HG02870 (cell line): Measurements from ENCODE around the gene ADRA2C.
"Not testable (repeated sequence)": the region's sequence is repeated elsewhere in the genome, so short reads cannot be mapped to it uniquely, and the experiment has no call there.

Experiments
- ATAC-seq: cut with Tn5 transposase; IDR thresholded peaks from one replicate; pipeline ENCODE4 v1.9.1; 2021; ENCODE audit warnings: mild to moderate bottlenecking, moderate library complexity; ENCODE audit not compliant: unreplicated experiment

Gene ADRA2C

GRCh38 chr4:3810111-3810680, 44.0 kb downstream of the ADRA2C start:
- ATAC-seq: no peak

GRCh38 chr4:3810796-3811485, 44.8 kb downstream of the ADRA2C start:
- no peak for ATAC-seq

GRCh38 chr4:3811621-3812020, 45.4 kb downstream of the ADRA2C start:
- no peak for ATAC-seq

DNA sequence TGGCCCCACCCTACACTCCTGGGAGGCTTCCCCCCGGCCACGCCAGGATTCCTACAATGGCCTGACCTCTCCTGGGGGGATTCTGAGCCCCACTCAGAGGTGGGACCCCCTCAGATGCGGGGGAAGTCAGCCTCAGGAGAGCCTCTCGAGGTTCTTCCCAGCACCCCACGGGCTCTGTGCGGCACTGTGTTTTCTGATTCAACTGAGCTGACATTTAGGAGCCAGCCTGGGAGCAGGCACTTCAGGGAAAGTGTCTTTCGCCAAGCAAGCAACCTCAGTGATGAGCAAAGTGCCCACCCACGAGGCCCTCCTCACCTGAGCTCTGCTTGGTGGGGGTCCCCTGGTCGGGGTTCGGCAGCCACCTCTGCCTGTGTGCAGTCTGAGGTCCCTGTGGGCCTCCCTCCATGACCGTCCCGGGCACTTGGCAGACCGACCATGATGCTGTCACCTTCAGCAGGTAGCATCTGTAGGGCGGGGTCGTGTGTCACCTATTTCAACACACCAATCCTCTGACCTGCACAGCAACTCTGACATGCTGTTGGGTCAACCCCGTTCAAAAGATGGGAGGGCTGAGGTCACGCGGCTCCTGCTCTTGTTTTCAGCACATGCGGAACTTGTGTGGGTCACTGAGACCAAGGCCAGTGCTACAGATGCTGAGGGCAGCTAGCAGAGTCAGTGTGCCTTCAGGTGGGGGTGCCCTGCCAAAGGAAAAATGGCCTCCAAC, 46.2 kb downstream of the ADRA2C start:
- ATAC-seq: no peak

GRCh38 chr4:3813151-3814052, 47.2 kb downstream of the ADRA2C start:
- no peak for ATAC-seq

- no peak for ATAC-seq
Measured at GRCh38 chr4:3814053-3814570, 47.9 kb downstream of the ADRA2C start.

DNA sequence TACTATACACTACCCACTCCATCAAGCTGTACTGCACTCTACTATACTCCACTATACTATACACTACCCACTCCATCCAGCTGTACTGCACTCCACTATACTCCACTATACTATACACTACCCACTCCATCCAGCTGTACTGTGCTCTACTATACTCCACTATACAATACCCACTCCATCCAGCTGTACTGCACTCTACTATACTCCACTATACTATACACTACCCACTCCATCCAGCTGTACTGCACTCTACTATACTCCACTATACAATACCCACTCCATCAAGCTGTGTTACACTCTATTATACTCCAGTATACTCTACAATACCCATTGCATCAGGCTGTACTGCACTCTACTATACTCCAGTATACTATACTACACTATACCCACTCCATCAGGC, 48.7 kb downstream of the ADRA2C start:
- not testable (repeated sequence) for ATAC-seq

- no peak for ATAC-seq
Measured at GRCh38 chr4:3816256-3816825, 50.2 kb downstream of the ADRA2C start.

DNA sequence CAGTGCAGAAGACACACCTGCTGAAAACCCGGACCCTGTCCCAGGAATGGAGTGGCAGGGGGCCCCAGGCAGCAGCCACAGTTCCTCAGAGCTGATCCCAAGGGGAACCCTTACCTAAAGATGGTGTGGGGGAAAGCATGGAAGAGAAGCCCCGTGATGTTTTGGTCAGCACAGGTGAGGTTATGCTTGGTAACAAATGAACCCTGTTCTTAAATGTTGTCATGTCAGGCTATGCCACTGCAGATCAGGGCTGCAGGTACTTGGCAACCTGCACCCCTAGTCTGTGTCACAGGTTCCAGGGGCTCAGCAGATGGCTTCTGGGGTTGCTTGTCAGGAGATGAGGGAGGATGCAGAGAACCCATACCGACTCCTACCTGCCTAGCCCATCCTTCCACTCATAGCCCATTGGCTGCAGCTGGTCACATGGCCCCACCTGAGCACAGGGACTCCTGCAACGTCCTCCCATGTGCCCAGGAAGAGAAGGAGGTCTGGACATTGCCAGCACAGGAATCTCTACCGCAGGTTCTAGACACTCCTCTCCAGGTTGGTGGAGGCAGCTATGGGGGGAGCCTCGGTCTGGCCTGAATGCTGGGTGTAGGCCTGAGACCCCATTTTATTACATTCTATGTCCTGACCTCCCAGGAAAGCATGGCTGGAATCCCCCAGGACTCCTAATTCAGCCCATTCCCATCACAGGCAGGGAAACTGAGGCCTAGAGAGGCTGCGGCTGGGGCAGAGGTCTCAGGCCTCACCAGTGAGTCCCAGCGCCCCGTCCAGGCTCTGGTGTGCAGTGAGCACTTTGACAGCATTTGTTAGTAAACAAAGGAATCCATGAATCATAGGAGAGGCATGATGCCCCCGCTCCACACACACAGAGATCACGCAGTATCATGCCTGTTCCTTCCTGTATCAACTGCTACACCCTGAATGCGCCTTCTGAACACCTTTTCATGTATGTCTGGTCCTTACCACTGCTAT, 51.1 kb downstream of the ADRA2C start:
- no peak for ATAC-seq
